ENCODE measurements around the gene MRPL14. TPM values are rescaled to one million over a fixed set of nuclear protein-coding genes. Genes with fewer than 3 reads are reported as not detected.

MRPL14 gene
- polyA plus RNA-seq, 1 donor, result 33.7 TPM

DNA sequence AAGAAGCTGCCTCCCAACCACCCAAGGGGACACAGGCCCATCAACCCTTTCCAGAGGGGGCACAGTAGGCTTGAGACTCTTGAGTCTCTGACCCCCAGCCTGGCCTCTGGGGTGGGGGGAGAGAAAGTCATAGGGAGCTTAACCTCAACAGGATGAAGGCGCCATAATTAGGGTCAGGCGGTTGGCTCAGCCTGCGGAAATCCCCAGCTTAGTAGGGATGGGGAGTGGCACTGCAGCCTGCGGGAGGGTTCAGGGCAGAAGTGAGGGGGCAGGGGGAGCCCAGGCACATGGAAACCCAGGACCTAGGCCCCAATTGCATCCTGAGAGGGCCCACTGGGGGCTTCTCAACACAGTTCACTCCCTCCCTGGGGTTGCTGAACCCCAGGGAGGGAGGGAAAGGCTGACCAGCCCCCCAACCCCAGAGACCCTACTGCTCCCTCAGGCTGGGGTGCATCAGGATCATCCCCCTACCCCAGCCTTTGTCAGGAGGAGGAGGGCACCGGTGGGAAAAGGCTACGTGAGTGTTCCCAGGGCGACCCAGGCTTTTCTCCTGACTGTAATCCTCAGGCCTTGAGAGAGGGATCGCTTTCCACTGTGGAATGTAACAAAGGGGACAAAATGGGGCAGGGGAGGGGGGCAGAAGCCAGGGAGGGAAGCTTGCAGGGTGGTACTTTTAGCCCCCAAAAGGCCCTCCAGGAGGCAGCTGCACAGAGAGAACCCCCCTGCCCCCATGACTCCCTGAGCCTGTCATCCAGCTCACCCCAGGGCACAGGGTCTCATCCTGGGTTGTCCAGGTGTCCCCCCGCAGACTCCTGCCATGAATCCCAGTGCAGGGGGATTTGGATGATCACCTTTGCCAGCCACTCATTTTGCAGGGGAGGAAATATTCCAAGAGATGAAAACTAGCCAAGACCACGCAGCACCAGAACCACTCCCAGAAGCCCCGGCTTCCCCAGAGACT is 46.4 kb downstream of the MRPL14 start:
- DNase-seq, result no peak

DNA sequence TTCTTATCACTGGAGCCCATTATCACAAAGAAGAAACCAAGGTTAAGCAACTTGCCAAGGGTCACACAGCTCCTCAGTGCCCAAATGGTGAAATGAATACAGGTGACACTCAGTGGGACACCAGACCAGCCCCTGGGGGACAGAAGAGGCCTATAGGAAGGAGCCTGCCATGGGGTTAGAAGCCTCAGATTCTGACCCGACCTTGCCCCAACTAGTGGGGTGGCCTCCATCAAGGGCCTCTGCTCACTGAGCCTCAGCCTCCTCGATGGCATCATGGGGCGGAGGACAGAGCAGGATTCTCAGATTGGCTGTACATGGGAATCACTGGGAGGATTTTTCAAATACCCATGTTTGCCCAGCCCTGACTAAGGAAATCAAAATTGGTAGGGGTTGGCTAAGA is 47.6 kb downstream of the MRPL14 start:
- DNase-seq, result no peak

DNA sequence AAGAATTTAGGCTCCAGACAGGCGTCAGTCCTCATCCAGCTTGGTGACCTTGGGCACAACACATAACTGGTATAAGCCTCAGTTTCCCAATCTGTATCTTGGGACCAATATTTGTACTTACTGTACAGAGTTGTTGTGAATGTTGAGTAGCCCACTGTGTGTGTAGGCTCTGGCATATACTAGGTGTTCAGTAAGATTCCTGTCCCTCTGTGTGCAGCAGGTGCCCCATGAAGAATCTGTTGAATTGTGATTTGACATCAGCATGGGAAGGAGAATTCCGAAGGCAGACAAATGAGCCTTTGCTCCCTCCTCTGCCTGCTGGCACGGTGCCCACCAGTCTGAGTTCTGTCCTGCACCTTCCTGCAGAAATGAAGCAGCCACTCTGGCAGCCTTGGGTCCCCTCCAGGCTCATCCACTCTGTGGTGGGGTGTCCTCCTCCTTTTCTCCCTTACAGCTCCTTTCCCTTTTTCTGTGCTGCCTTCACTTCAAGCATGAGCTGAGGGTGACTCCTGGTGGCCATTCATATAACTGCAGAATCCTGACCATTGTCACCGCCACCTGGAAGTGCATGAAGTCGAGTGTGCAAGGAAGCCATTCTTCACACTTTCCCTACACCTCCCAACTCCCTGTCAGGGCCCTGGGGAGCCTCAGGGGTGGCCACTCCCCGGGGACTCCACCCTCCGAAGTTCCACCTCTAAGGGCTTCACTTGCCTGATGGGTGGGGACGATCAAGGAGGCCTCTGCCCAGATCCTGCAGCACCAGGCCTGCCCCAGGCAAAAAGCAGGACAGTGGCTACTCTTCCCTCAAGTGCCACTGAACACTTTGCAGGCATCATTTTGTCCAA is 48.2 kb downstream of the MRPL14 start:
- DNase-seq, result peak; percentile 82

DNA sequence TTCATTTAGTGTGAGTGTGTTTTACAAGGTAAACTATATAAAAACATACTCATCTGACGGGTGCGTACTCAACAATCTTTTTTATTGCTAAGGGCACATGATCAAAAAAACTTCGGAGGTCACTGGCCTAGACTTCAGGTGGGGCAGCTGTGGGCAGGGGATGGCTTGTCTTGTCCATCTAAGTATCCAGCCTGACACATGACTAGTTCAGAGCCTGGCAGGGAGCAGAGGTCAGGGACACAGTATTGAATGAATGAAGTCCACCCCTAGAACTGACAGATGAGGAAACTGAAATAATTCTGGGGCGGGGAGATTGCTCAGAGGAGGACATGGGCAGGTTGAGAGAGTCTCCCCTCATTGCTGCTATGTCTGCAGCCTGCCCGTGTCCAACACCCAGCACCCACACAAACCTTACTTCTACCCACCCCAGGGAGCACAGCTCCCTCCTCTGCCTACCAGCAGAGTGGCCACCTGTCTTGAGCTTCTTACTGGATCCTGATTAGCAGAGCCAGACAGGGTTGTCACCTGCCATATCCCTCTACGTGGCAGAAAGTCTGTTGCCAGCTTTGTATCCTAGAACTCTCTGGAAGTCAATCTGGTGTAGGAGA is 48.9 kb downstream of the MRPL14 start:
- no peak for DNase-seq

DNA sequence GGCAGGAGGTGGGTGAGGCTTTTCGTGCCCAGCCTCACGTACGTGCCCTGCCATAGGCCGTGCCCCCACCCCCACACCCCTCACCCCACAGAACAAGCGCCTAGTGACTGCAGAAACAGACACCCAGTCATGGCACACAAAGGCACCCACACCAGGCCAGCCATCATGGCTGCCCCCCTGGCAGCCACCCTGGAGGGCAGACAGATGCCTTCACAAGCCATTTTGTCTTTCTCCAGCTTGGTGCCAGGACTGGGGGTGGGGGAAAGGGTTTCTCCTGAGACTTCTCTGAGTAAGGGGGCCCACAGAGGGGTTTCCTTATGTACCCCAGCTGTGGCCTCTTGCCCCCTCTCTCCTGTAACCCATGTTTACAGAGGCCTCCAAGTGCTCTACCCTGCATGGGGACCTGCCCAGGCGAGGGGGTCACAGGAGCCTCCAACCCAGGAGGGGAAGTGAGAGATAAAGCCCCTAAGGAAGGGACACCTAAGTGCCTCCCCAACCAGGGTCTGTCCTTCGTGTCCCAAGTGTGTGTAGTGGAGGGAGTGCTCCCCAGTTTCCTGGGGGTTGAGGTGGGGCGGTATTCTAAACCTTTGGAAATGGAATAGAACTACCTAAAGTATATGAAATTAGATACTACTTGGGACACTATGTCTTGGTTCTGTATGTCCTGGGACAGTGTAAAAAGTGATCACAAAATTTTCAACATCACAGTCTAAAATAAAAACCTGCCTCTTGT is 49.9 kb downstream of the MRPL14 start:
- no peak for DNase-seq

DNA sequence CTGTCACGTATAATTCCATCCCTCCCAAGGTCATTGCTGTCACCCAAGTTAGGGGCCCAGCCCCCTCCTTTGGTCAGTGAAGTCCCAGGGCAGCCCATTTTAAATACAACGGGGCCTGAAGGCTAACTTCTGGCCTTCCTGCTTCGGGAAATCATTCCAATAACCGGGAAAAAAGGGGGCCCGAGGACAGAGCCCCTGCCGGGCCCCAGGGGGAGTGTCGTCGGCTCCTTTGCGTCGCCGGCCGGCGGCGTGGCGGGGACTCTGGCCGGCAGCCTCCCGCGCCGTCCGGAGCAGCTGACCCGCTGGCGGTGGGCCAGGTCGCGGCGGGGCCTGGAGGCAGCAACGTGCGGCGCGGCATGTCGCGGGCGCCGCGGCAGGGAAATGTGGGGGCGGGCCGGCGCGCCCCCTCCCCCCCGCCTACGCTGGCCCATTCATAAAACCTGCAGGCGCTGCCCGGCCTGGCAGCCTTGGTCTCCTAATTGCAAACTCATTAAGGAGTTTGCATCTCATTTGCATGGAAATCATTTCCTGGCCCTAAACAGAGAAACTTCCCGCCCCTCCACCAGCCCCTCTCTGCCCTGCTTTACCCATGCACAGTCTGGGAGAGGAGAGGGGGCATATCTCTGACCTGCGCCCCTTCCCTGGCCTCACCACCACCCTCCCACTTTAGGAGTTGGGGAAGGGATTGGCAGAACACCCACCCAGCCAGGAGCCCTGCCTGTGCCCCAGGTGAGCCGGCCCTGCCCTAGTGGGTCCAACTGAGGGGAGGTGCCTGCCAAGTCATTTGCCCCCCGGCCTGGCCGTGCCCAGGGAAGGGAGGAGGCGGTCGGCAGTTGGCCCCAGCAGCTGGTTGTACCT is 50.7 kb downstream of the MRPL14 start:
- DNase-seq, result no peak

DNA sequence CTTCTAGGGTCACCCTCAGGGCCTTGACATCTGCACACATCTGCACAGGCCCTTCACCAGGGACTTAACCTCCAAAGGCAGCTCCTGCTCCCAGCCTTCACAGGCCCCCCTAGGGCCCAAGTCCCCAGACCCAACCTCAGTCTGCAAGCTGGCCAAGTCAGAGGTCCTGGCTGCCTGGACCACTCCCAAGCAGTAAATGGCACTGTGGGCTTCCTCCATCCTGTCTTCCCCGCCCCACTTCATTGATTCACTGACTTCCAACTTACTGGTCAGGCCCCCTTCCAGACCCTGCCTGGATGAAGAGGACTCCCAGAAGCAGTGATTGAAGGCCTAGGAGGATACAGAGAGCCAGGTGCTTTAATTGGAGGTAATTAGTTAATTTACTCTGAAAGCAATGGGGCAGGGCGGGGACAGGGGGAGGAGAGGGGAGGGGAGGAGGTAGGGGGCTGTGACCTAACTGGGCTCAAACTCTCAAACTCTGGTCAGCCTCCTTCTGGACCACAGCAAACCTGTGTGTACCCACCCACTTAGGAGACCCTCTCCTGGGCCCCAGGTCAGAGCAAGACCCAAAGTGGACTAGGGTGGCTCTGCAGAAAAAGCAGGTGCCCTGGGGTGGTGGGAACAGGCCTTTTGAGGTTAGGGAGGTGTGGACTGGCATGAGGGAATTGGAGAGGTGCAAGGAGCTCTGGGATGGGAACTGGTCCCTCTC is 51.5 kb downstream of the MRPL14 start:
- DNase-seq, result no peak

DNA sequence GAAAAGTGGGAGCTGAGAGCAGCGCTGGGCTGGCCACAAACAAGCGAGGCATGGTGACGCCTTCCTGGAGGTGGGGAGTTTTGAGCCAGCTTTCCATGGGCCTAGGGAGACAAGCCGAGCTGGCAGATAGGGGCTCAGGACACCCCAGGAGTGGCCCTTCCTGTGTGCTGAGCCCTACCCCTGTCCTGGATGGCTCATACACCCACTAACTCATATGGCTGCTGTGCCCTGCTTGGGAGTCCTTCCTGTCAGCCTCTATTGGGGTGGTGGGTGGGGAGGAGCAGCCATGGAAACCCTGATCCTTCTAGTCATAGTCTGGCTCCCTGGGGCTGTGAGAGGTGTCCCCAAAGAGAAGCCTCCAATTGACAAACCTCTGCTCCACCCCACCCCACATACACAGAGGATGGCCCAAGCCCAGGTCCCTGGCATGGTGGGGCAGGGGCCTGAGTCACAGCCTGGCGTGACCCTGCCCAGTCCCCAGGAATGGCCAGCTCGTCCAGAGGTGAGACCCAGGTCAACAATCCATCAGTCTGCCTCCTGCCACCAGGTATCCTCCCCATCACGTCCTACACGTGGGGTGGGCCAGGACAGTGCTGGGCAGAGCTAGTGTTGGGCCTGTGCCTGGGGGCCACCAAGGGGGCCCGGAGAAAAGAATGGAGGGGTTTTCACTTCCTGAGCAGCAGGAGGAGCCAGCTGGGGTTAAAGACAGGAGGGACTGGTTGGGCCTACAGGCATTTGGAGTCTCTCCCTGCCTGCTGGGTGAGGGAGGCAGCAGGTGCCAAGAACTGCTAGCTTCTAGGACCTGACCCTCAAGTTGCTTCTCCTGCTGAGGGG is 52.2 kb downstream of the MRPL14 start:
- no peak for DNase-seq

DNA sequence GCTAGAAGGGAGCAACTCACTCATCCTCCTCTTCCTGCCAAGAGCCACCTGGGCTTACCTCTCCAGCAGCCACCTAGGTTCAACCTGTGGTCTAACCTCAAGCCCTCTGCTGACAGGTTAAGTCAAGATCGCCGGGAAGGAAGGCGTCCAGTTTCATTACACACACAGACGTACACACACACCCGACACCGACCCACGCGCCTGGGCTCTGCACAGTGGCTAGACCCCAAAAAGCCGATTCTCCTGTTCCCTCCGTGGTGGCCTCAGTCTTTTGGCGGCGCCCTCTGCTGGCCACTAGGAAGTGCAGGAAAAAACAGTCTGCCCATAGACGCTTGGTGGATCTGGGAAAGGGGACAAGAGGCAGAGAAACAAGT is 52.8 kb downstream of the MRPL14 start:
- DNase-seq, result peak; percentile 85

DNA sequence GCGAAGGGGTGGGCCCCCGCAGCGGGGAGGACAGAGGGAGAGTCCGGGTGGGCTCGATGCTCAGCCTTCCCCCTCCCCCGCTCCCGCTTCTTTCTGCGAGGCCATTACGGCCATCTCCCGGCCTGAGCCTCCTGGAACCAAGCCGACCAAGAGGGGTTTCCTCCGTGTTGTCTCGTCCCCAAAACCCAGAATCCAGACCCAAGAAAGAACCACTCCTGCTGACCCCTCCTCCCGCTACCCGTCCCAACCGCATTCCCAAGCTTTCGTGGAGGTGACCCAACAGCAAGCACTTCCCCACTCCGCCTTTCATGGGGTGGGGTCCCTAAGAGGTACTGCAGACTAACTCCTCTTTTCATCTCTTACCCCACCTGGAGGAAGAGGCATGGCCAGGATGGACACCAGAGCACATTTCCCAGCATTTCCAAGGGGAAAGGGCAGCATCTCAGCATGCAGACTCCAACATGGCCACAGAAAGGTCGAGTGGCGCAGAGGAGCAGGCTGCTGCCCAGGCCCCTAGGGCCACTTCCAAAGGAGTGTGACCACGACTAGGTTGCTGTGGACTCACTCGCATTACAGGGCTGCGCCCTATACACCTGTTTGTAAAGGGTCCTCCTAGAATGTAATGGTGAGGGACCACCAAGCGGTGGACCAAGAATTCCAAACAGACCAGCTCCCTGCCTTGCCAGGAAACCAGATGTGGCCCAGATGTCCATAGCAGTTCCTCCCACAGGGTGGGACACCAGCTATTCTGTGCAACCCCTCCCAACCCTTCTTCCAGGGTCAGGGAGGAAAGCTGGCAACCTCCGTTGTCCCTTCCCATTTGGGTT is 53.4 kb downstream of the MRPL14 start:
- no peak for DNase-seq

DNA sequence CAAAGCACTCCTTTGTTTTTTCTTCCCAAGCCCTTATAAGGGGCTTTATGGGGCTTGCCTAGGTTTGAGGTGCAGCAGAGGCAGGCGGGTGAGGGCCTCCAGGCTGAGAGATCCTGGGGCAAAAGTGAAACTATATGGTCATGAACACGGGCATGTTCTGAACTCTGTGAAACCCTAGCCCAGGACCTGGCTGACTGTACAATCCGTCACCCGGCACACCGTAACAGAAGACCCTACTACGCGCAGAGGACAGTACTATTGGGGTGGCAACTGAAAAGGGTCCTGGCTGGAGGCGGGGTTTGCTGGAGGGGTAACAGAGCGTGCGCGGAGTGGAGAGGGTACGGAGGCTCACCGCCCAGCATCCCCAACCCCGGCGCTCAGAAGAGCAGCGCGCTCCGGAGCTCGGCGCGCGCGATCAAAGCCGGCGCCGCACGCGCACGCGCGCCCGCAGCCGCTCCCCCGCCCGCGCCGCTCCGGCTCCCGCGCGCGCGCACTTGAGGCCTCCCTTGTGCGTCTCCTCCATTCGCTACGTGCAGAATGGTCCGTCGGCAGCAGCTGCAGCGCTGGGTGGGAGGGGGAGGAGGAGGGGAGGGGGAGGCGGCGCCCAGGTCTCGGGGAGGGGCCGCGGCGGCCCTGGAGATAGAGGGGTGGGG is 54.2 kb downstream of the MRPL14 start:
- peak; percentile 91 for DNase-seq

DNA sequence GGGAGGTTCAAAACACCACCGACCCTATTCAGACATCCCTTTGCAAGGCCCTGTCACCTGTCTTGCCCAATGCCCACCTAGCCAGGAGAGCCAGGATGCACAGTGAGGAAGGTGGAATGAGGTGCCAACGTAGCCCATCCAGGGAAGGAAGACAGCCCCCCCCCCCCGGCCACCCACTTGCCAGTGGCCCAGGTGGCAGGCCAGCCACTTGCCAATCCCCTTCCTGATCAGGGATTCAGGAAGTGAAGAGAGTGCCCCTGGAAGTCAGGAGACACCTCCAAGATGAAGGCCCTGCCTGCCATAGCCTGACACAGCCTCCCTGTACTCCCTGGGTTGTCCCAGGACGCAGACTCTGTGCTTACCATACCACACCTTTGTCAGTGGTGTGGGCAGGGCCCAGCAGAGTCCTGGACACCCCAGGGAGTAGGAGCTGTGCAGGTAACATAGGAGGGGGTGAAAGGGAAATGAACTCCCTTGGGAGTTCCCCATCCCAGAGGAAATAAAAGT is 54.7 kb downstream of the MRPL14 start:
- DNase-seq, result no peak

DNA sequence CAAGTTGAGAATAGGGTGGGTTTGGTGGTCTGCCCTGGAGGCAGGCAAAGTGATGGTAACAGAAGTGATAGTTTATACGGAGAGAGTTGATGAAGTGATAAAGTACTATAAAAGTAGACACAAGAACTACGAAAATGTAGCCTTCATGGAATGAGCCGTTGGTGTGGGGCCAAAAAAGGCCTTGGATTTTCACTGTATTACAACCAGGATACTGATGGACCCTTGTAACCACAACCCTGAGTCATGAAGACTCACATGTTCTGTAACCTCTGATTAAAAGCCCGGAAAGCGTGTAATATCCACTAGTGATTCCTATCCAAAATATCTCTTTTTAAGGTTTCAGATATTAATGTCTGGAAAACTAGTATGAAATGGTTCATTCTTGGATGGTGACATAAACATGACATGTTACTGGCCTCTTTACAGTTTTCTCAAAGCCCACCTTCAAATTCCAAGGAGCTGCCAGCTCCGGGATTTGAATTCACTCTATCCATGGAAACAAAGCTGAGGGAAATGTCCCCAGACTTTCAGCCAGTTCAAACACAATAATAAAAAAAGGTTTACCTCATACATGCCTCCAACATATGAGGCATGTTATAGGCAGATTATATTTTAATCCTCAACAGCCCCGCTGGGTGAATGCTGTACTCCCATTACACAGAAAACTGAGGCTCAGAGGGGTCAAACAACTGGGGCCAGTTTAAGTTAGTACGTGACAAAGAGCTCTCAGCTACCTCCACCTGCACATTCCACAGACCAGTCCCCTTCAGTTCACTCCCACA is 55.4 kb downstream of the MRPL14 start:
- DNase-seq, result no peak

DNA sequence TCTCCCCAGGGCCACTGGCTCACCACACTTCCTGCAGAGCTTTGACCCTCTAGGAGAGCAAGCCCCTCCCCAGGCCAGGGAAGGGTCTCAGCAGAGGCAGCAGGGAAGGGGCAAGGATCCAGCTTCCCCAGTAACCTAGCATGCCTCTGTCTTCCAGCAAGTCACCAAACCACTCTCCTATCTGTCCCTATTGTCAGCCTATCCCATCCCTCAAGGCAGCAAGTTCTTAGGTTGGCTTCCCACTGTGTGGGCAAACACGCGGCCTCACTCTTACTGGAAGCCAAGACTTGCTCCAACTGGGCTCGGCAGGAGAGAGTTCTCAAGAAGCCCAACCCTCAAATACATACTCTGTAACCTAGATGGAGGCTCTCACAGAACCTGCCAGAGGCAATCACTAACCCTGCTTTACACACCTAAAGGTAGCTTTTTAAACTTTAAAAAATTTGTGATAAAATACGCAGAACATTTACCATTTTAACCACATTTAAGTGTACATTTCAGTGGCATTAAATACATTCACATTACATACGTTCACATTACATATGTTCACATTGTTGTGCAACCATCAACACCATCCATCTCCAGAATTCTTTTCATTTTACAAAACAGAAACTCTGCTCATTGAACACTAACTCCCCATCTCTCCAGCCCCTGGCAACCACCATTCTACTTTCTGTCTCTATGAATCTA is 58.5 kb downstream of the MRPL14 start:
- no peak for DNase-seq

DNA sequence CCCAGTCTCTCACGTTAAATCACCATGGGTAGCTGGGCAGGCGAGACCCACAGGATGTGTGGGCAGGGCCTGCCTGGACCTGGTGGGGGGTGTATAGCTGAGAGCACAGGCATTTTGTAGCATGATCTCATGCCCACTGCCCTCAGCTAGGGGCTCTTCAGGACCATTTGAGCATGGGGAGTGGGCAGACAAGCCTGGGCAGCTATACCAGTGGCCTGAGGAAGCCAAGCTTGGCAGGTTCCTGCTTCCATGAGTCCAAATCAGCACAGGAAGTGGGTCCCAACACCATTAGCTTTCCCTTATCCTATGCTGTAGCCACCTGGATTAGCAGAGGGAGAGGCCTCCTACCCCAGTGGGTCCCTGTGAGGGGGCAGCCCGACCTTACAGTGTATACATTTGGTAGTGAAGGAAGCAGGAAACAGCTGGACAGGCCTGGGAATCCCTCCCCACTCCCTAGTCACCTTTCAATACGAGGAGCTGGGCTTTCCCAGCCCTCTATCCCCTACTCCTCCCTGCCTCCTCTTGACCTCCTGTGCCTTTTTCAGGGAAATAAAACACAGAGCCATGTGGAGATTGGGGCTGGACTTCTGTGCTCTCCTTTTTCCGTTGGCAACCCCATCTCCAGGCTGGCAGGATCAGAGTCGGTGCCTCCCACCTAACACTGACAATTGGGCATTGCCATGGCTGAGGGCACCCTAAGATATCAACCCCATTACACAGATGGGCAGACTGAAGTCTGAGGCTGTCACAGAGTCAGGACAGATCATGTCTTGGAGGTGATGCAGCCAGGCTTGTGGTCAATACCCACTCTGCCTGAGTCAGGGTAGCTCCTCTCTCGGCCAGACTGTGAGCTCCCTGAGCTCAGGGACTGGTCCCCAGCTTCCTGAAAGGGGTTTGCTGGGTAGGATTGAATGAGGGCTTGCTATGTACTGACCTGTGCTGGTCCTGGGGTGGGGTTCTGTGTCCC is 59.8 kb downstream of the MRPL14 start:
- no peak for DNase-seq
